Measurements from ENCODE around the gene LPP. TPM values are rescaled to one million over a fixed set of nuclear protein-coding genes. Genes with fewer than 3 reads are reported as not detected.

Gene LPP
- total and polyA plus RNA-seq, 8 donors, result 8.0 to 885 (median 305) TPM

- DNase-seq, result no peak
- H3K4me3 ChIP-seq, result no peak overlapping the region
- H3K27ac ChIP-seq, result no peak overlapping the region
- no peaks in the 10 kb centered on the region for H3K27me3 ChIP-seq
- H3K9me3 ChIP-seq, result no peaks in the 10 kb centered on the region
- TF ChIP-seq EP300 (IDR thresholded peaks at IDR 0.05) (no peak), POLR2AphosphoS5 (IDR thresholded peaks at IDR 0.05) (no peak), POLR2A (IDR thresholded peaks at IDR 0.05) (no peak)
- peaks cover 0 to 22% (median 16%) of the 10 kb centered on the region in 4 donors for H3K36me3 ChIP-seq
- peaks cover 0 to 13% (median 6%) of the 10 kb centered on the region in 4 donors for H3K4me1 ChIP-seq
- intact Hi-C loops (cut with DNase I; ENCODE audit: low total_unique reads), result no loop called here
- 89 to 95% (median 94%) methylated on average over 3 of the region's 3 CpGs for WGBS, 5 donors
Observed at GRCh38 chr3:188761964-188762363, 608.0 kb downstream of the LPP start.

DNA sequence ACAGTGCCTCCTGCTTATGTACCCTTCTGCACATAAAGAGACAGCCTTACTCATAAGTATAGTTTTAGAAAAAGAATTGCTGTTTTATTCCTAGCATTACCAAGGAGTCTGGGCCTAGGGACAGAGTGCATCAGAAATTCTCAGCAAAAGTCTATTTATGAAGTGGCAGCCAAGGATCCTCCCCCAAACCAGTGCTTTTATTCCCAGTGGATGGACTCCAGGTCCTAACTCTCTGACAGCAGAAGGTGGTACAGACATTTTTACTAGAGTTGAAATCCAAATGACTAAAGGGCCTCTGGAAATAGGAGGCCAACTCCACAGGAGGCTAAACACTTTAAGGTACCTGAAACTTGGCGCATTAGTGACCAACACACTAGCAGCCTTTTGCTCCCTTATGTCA is 610.7 kb downstream of the LPP start:
- Histone ChIP-seq H3K4me1 (peaks cover 0 to 19% (median 9%) of the 10 kb centered on the region in 4 donors), H3K36me3 (peaks cover 0 to 22% (median 15%) of the 10 kb centered on the region in 4 donors), H3K27ac (peak overlapping the region in 1 of 5 donors; percentile 56), H3K4me3 (no peak overlapping the region), H3K9me3 (no peaks in the 10 kb centered on the region), H3K27me3 (no peaks in the 10 kb centered on the region)
- WGBS, 5 donors, result 89 to 100% (median 98%) methylated on average over 1 of the region's 1 CpG
- no peak for TF ChIP-seq EP300 (IDR thresholded peaks at IDR 0.05)
- no peak for TF ChIP-seq POLR2A (IDR thresholded peaks at IDR 0.05)
- TF ChIP-seq POLR2AphosphoS5 (IDR thresholded peaks at IDR 0.05), result no peak
- TF ChIP-seq, protein P1, sequence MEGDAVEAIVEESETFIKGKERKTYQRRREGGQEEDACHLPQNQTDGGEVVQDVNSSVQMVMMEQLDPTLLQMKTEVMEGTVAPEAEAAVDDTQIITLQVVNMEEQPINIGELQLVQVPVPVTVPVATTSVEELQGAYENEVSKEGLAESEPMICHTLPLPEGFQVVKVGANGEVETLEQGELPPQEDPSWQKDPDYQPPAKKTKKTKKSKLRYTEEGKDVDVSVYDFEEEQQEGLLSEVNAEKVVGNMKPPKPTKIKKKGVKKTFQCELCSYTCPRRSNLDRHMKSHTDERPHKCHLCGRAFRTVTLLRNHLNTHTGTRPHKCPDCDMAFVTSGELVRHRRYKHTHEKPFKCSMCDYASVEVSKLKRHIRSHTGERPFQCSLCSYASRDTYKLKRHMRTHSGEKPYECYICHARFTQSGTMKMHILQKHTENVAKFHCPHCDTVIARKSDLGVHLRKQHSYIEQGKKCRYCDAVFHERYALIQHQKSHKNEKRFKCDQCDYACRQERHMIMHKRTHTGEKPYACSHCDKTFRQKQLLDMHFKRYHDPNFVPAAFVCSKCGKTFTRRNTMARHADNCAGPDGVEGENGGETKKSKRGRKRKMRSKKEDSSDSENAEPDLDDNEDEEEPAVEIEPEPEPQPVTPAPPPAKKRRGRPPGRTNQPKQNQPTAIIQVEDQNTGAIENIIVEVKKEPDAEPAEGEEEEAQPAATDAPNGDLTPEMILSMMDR (IDR thresholded peaks at IDR 0.05), result no peak
- intact Hi-C loops (cut with DNase I; ENCODE audit: low total_unique reads), result no loop called here
- DNase-seq, result no peak

- Histone ChIP-seq H3K9me3 (no peaks in the 10 kb centered on the region), H3K36me3 (no peaks in the 10 kb centered on the region), H3K4me3 (no peak overlapping the region), H3K4me1 (peaks cover 0 to 39% (median 23%) of the 10 kb centered on the region in 4 donors), H3K27ac (no peak overlapping the region), H3K27me3 (no peaks in the 10 kb centered on the region)
- WGBS, 5 donors, result 49 to 71% (median 62%) methylated on average over 1 to 3 of the region's 3 CpGs
- TF ChIP-seq, protein P1 (IDR thresholded peaks at IDR 0.05), result no peak
- TF ChIP-seq POLR2A (IDR thresholded peaks at IDR 0.05) (no peak), EP300 (IDR thresholded peaks at IDR 0.05) (no peak), POLR2AphosphoS5 (IDR thresholded peaks at IDR 0.05) (no peak)
- intact Hi-C loops (cut with DNase I; ENCODE audit: low total_unique reads), result no loop called here
- peak in 1 of 2 donors; percentile 49 for DNase-seq
Observed at GRCh38 chr3:188769831-188770230, 615.9 kb downstream of the LPP start.

- peak overlapping the region in 3 of 5 donors; percentile 28 to 44 (median 31) for H3K27ac ChIP-seq
- no peak overlapping the region for H3K4me3 ChIP-seq
- H3K9me3 ChIP-seq, result no peaks in the 10 kb centered on the region
- 18 to 42% (median 22%) methylated on average over 3 of the region's 3 CpGs for WGBS, 5 donors
- peak in 1 of 3 donors; percentile 85 for TF ChIP-seq POLR2AphosphoS5 (IDR thresholded peaks at IDR 0.05)
- TF ChIP-seq POLR2A (IDR thresholded peaks at IDR 0.05), result no peak
- no peak for TF ChIP-seq EP300 (IDR thresholded peaks at IDR 0.05)
- no peaks in the 10 kb centered on the region for H3K27me3 ChIP-seq
- H3K36me3 ChIP-seq, result no peaks in the 10 kb centered on the region
- DNase-seq, result peak; percentile 55 to 61
- intact Hi-C loops (cut with DNase I; ENCODE audit: low total_unique reads), result no loop called here
- peaks cover 0 to 48% (median 24%) of the 10 kb centered on the region in 4 donors for H3K4me1 ChIP-seq
Observed at GRCh38 chr3:188772886-188773285, 618.9 kb downstream of the LPP start.

- no peaks in the 10 kb centered on the region for H3K27me3 ChIP-seq
- DNase-seq, result no peak
- TF ChIP-seq POLR2A (IDR thresholded peaks at IDR 0.05), result no peak
- TF ChIP-seq, protein P1 (IDR thresholded peaks at IDR 0.05), result no peak
- TF ChIP-seq EP300 (IDR thresholded peaks at IDR 0.05), result no peak
- no peak for TF ChIP-seq POLR2AphosphoS5 (IDR thresholded peaks at IDR 0.05)
- H3K4me3 ChIP-seq, result no peak overlapping the region
- intact Hi-C loops (cut with DNase I; ENCODE audit: low total_unique reads), result no loop called here
- 78 to 87% (median 85%) methylated on average over 3 of the region's 3 CpGs for WGBS, 5 donors
- no peaks in the 10 kb centered on the region for H3K9me3 ChIP-seq
- no peaks in the 10 kb centered on the region for H3K36me3 ChIP-seq
- H3K27ac ChIP-seq, result no peak overlapping the region
- H3K4me1 ChIP-seq, result peaks cover 0 to 52% (median 29%) of the 10 kb centered on the region in 4 donors
Observed at GRCh38 chr3:188775412-188775811, 621.5 kb downstream of the LPP start.

Measured in stomach (tissue), 9 donors.